Neuronal stem cell (in vitro differentiated cells): ENCODE results near the gene HSD3B7.

Source experiments
- DNase-seq: peaks from one replicate; pipeline ENCODE4 v3.0.0-alpha.2; 2013; ENCODE audit warnings: low spot score
- H2AFZ ChIP-seq: one replicate; pipeline ENCODE4 v1.6.1; 2013; ENCODE audit warnings: mild to moderate bottlenecking, low read length, inconsistent platforms
- H2AK5ac ChIP-seq: 2 replicates; pipeline ENCODE4 v1.6.1; 2013; ENCODE audit warnings: low read depth, mild to moderate bottlenecking, inconsistent platforms, low read length, moderate library complexity, mixed read lengths
- H2BK120ac ChIP-seq: 2 replicates; pipeline ENCODE4 v1.6.1; 2013; ENCODE audit warnings: low read depth, mild to moderate bottlenecking, inconsistent platforms, low read length, moderate library complexity, mixed read lengths
- H2BK12ac ChIP-seq: one replicate; pipeline ENCODE4 v1.6.1; 2013; ENCODE audit warnings: low read length, inconsistent platforms
- H2BK15ac ChIP-seq: 2 replicates; pipeline ENCODE4 v1.6.1; 2013; ENCODE audit warnings: mild to moderate bottlenecking, low read length, inconsistent platforms, mixed read lengths
- H2BK5ac ChIP-seq: one replicate; pipeline ENCODE4 v1.6.1; 2013; ENCODE audit warnings: inconsistent platforms, mild to moderate bottlenecking, low read length, moderate library complexity
- H3K14ac ChIP-seq: one replicate; pipeline ENCODE4 v1.6.1; 2013; ENCODE audit warnings: low read length, inconsistent platforms
- H3K18ac ChIP-seq: 2 replicates; pipeline ENCODE4 v1.6.1; 2013; ENCODE audit warnings: low read length, inconsistent platforms
- H3K23ac ChIP-seq: 2 replicates; pipeline ENCODE4 v1.6.1; 2013; ENCODE audit warnings: low read depth, mild to moderate bottlenecking, mixed read lengths, low read length, inconsistent platforms; ENCODE audit not compliant: poor library complexity
- H3K27ac ChIP-seq: replicated peaks from 3 replicates; pipeline ENCODE4 v1.5.1; 2013; ENCODE audit warnings: low read length, inconsistent platforms
- H3K27me3 ChIP-seq, 3 experiments: 2 replicates each; pipeline ENCODE4 v1.6.1; 2013; ENCODE audit warnings: low read length in 3 of 3, mild to moderate bottlenecking in 2 of 3, inconsistent platforms in 1 of 3, low read depth in 1 of 3, mixed read lengths in 1 of 3, moderate library complexity in 1 of 3; ENCODE audit not compliant: control insufficient read depth in 3 of 3, insufficient read depth in 3 of 3
- H3K36me3 ChIP-seq, 2 donors: replicated peaks in 1 of 2; 2 replicates each; pipeline ENCODE4 v1.6.1; 2013; ENCODE audit warnings: low read length in 2 of 2; ENCODE audit not compliant: control insufficient read depth in 2 of 2, insufficient read depth in 2 of 2
- H3K4ac ChIP-seq: 2 replicates; pipeline ENCODE4 v1.6.1; 2013; ENCODE audit warnings: inconsistent platforms, mild to moderate bottlenecking, low read length, moderate library complexity
- H3K4me1 ChIP-seq, 2 donors: 1 replicate in 1 of 2; 2 replicates in 1 of 2; pipeline ENCODE4 v1.6.1; 2013; ENCODE audit warnings: low read length in 2 of 2, low read depth in 1 of 2; ENCODE audit not compliant: control insufficient read depth in 2 of 2, insufficient read depth in 1 of 2
- H3K4me2 ChIP-seq: one replicate; pipeline ENCODE4 v1.6.1; 2013; ENCODE audit warnings: mild to moderate bottlenecking, low read length, inconsistent platforms; ENCODE audit not compliant: insufficient read depth, poor library complexity, severe bottlenecking
- H3K4me3 ChIP-seq, 2 donors: 2 replicates each; pipeline ENCODE4 v1.5.1; 2013; ENCODE audit warnings: low read length in 2 of 2, mild to moderate bottlenecking in 2 of 2, inconsistent platforms in 1 of 2, moderate library complexity in 1 of 2
- H3K79me1 ChIP-seq: one replicate; pipeline ENCODE4 v1.6.1; 2013; ENCODE audit warnings: low read depth, mild to moderate bottlenecking, inconsistent platforms, low read length, moderate library complexity
- H3K9ac ChIP-seq: one replicate; pipeline ENCODE4 v1.6.1; 2013; ENCODE audit warnings: mild to moderate bottlenecking, low read depth, low read length, inconsistent platforms; ENCODE audit not compliant: poor library complexity
- H3K9me3 ChIP-seq, 2 donors: replicated peaks in 1 of 2; 2 replicates each; pipeline versions ENCODE3 to v1.6.1; 2013; ENCODE audit warnings: low read length in 2 of 2, mild to moderate bottlenecking in 2 of 2, inconsistent platforms in 1 of 2, low read depth in 1 of 2, mixed read lengths in 1 of 2, moderate library complexity in 1 of 2; ENCODE audit not compliant: control insufficient read depth in 2 of 2, insufficient read depth in 1 of 2
- H4K8ac ChIP-seq: one replicate; pipeline ENCODE4 v1.6.1; 2013; ENCODE audit warnings: low read depth, mild to moderate bottlenecking, inconsistent platforms, low read length, moderate library complexity
- H4K91ac ChIP-seq: one replicate; pipeline ENCODE4 v1.6.1; 2013; ENCODE audit warnings: low read length, low read depth, mild to moderate bottlenecking, inconsistent platforms; ENCODE audit not compliant: poor library complexity
- WGBS, 2 donors: extraction: QIAGEN DNeasy Blood & Tissue Kit; methylation state at CpG; one replicate each; pipeline ENCODE4 v1.1.7; 2013; ENCODE audit warnings: missing lambda C conversion rate in 2 of 2, mixed read lengths in 1 of 2; ENCODE audit not compliant: insufficient read length in 2 of 2, insufficient replicate concordance in 1 of 2; ENCODE audit errors: extremely low coverage in 2 of 2; 5-methylcytosine and 5-hydroxymethylcytosine counted together

Gene HSD3B7

GRCh38 chr16:30998852-30999761 is 14.1 kb downstream of the HSD3B7 start:
- Histone ChIP-seq H3K9ac (no peak overlapping the region), H3K4ac (no peak overlapping the region), H3K27ac (no peak overlapping the region), H2BK120ac (no peak overlapping the region), H3K9me3 (no peaks in the 10 kb centered on the region), H3K36me3 (peaks cover 0 to 5% of the 10 kb centered on the region in 2 donors), H2BK5ac (no peak overlapping the region), H3K18ac (no peak overlapping the region), H2AFZ (no peak overlapping the region), H3K4me3 (no peak overlapping the region), H3K4me2 (no peak overlapping the region), H2BK12ac (no peak overlapping the region), H2BK15ac (no peak overlapping the region), H4K8ac (no peak overlapping the region), H4K91ac (no peak overlapping the region), H3K27me3 (peaks cover 0 to 16% (median 0%) of the 10 kb centered on the region in 3 experiments), H3K14ac (no peak overlapping the region), H3K79me1 (no peaks in the 10 kb centered on the region), H3K23ac (no peak overlapping the region), H3K4me1 (peaks cover 8 to 11% of the 10 kb centered on the region in 2 donors), H2AK5ac (no peak overlapping the region)
- DNase-seq = no peak
- no CpG with 5 or more reads among the region's 6 CpGs for WGBS, 2 donors

- H2BK15ac ChIP-seq = no peak overlapping the region
- no peak overlapping the region for H3K9ac ChIP-seq
- H2AK5ac ChIP-seq = no peak overlapping the region
- H4K91ac ChIP-seq = no peak overlapping the region
- no peaks in the 10 kb centered on the region for H3K9me3 ChIP-seq
- no peak overlapping the region for H3K4me2 ChIP-seq
- peaks cover 10 to 11% of the 10 kb centered on the region in 2 donors for H3K4me1 ChIP-seq
- H2BK5ac ChIP-seq = no peak overlapping the region
- H3K27ac ChIP-seq = no peak overlapping the region
- no peak overlapping the region for H2BK12ac ChIP-seq
- H3K23ac ChIP-seq = no peak overlapping the region
- WGBS, 2 donors = no CpG with 5 or more reads among the region's 19 CpGs
- no peak overlapping the region for H3K18ac ChIP-seq
- no peak overlapping the region for H2AFZ ChIP-seq
- H3K36me3 ChIP-seq = peaks cover 0 to 5% of the 10 kb centered on the region in 2 donors
- H2BK120ac ChIP-seq = no peak overlapping the region
- no peak overlapping the region for H3K4ac ChIP-seq
- DNase-seq = no peak
- peaks cover 0 to 16% (median 0%) of the 10 kb centered on the region in 3 experiments for H3K27me3 ChIP-seq
- H3K14ac ChIP-seq = no peak overlapping the region
- H4K8ac ChIP-seq = no peak overlapping the region
- H3K79me1 ChIP-seq = peaks cover 5% of the 10 kb centered on the region
- H3K4me3 ChIP-seq = no peak overlapping the region
Measured at GRCh38 chr16:31000671-31001382, 15.8 kb downstream of the HSD3B7 start.

- Histone ChIP-seq H4K91ac (no peak overlapping the region), H3K23ac (no peak overlapping the region), H3K18ac (peak overlapping the region; percentile 9), H2BK15ac (no peak overlapping the region), H3K27me3 (peaks cover 0 to 10% (median 0%) of the 10 kb centered on the region in 3 experiments), H3K14ac (no peak overlapping the region), H2BK12ac (no peak overlapping the region), H3K4me1 (peaks cover 12 to 17% of the 10 kb centered on the region in 2 donors), H2AK5ac (no peak overlapping the region), H2BK5ac (no peak overlapping the region), H4K8ac (no peak overlapping the region), H3K27ac (no peak overlapping the region), H3K4ac (no peak overlapping the region), H3K9me3 (no peaks in the 10 kb centered on the region), H2BK120ac (no peak overlapping the region), H3K9ac (no peak overlapping the region), H2AFZ (peak overlapping the region; percentile 29), H3K36me3 (peaks cover 0 to 5% of the 10 kb centered on the region in 2 donors), H3K4me3 (no peak overlapping the region), H3K79me1 (peaks cover 5% of the 10 kb centered on the region), H3K4me2 (no peak overlapping the region)
- WGBS, 2 donors = no CpG with 5 or more reads among the region's 16 CpGs
- DNase-seq = no peak
Measured at GRCh38 chr16:31001507-31002249, 16.7 kb downstream of the HSD3B7 start.
